Adipose tissue (tissue), 3 donors: ENCODE data around the gene PID1. TPM values are rescaled to one million over a fixed set of nuclear protein-coding genes. Genes with fewer than 3 reads are reported as not detected.

ENCODE experiments used
- H3K27ac ChIP-seq: one replicate; pipeline ENCODE4 v1.5.1; 2013; ENCODE audit warnings: low read depth, low read length
- WGBS, 3 donors: extraction: QIAGEN DNeasy Blood & Tissue Kit; methylation state at CpG; one replicate each; pipeline ENCODE4 v1.1.7; 2013; 5-methylcytosine and 5-hydroxymethylcytosine counted together
- polyA plus RNA-seq, 3 donors: library from polyadenylated mRNA; stranded (reverse); fragments of 200-250 nt; gene quantifications; one replicate each; pipeline ENCODE4 v1.2.3, GENCODE V29; 2013
- donor health status: healthy with polysubstance abuse.
- donor health status: Bipolar disorder and iron deficiency.
- donor health status: healthy.

Gene PID1
- polyA plus RNA-seq, 3 donors: 5.8 to 109 (median 17.0) TPM

DNA sequence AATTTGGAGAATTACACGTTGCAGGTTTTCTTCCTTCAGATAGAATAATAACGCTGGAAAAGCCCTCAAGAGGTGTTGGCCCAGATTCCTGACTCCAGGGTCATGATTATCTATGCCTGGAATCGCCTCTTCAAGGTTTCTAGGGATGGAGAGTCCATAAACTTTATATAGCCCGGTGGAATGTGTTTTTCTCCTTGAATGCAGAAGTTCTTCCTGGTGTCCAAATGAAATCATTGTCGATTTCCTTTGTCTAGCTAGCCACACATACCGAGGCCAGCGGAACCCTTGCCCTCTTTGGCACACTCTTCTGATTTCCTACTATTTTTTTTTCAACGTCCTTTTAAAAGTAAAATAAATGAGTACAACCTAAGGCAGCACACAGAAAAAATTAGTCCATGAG lies 117.8 kb downstream of the PID1 start:
- WGBS, 3 donors: 59 to 73% (median 64%) methylated on average over 8 of the region's 8 CpGs

DNA sequence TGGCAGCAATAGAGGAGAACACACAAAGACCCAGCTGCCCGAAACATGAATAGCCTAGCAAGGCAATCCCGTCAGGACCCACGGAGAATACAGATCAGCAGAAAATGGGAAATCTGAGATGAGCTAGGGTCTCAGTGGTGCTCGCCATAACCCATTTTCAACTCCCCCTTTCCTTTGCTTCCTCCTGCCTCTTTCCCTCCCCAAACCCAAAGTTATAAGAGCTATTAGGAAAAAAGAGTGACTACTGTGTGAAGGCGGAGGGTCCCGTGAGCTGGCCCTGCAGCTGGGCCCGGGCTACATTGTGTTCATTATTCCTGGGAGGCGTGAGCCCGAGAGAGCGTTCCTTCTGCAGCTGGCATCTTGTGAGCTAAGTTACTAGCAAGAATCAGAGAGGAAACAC lies 118.4 kb downstream of the PID1 start:
- WGBS, 3 donors: 86 to 93% (median 89%) methylated on average over 10 of the region's 10 CpGs
- no peak overlapping the region for H3K27ac ChIP-seq

More for the DNA sequence above, 117.8 kb downstream of the PID1 start:
- H3K27ac ChIP-seq: no peak overlapping the region

DNA sequence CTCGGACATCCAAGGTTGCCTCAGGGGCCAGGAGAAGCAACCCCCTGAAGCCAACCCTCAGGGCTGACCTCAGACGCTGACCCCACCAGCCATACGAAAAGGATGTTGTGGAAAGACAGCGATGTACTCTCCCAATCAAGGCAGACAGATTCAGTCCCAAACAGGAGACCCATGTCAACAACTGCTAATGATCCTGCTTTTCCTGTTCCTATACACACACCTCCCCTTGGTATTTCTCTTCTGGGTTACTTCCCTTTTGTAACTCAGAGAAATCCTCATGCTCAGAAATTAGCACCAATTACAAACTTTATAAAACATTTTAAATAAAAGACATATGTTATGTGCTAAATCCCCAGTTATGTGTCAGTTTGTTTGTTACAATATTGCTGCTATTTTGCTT lies 120.8 kb downstream of the PID1 start:
- WGBS, 3 donors: 48 to 58% (median 51%) methylated on average over 4 of the region's 4 CpGs
- H3K27ac ChIP-seq: no peak overlapping the region

DNA sequence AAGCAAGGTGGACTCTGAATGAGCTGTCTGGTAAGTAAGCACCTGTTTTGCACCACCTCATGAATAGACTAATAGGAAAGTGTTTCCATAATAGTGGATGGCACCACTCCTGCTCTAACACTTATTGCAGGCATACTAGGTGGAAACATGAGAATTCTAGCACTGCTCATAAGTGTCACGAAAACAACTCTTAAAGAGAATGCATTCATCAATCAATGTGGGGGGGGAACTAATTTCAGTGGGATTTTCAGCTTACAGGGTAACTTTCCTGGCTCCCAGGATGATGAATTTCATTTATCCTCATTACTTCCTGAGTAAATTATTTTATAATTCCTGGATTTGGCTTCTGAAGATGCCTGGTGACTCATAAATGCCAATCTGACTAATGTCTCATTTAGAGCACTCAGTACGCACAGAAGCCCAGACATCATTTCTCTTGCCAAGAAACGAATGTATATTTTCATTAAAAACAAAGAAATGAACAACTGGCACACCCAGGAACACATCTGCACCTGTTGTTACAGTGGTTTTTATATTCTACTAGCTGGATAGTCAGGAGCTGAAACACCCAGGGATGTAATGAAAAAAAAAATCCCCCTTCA lies 129.6 kb downstream of the PID1 start:
- WGBS, 3 donors: 47 to 63% (median 57%) methylated on average over 3 of the region's 3 CpGs
- H3K27ac ChIP-seq: no peak overlapping the region

DNA sequence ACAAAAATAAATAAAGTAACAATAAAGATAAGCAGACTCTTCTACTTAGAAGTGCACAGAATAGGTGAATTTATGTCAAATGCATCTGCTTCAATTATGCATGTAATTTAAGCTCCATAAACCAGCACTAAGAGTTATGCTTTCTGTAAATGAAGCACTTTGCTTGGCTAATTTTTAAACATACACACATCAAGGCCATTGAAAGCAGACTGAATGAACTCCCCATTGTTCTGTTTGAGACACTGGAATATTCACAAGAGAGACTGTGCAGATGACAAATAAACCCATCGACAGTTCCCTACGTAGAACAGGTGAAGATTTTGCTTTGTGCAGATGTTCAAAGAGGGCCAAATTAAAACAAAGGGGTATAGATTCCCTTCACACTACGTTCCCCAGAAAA lies 133.4 kb downstream of the PID1 start:
- 30 to 69% (median 68%) methylated on average over 3 of the region's 3 CpGs for WGBS, 3 donors
- no peak overlapping the region for H3K27ac ChIP-seq

DNA sequence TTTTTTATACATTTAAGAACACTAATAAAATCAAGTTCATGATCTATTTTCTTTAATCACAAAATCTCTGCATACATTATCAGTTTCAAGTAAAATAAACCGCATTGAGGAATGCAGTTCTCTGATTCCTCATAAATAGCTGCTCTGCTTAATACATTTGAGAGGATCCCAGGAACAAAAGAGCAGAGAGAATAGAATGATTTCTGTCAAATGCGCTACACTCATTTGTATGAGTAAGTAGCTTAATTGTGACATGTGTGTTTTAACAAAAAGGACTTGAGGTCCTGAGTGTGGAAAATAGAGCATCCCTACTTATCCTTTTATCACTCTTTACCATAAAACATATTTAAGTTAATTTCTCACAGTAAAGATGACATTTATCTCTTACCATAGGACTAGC lies 134.0 kb downstream of the PID1 start:
- 77 to 92% (median 86%) methylated on average over 2 of the region's 2 CpGs for WGBS, 3 donors
- no peak overlapping the region for H3K27ac ChIP-seq

DNA sequence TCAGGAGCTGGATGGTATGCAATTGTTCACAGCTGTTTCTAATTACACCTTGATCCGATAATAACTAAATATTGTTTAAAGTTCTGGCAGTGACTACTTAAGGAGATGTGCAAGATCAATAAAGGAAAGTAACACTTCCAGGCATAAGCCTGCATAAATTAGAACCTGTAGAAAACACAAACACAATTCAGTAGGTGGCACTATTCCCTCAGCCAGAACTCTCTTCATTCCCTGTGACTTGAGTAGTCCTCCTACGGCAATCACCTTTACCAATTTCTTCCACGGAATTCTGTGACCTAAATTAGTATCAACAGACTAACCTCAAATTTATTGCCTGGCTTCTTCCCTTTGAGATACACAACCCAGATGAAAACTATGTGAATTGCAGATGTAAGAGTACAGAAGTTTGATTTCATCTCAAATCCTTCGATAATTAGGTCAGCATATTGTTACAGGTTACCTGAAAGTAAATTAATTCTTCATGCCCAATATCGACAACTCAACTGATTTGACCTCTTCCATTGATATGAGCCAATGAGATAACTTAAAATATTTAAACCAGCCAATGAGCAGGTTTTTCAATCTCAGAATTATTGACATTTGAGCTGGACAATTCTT lies 137.8 kb downstream of the PID1 start:
- 41 to 56% (median 55%) methylated on average over 5 of the region's 5 CpGs for WGBS, 3 donors

DNA sequence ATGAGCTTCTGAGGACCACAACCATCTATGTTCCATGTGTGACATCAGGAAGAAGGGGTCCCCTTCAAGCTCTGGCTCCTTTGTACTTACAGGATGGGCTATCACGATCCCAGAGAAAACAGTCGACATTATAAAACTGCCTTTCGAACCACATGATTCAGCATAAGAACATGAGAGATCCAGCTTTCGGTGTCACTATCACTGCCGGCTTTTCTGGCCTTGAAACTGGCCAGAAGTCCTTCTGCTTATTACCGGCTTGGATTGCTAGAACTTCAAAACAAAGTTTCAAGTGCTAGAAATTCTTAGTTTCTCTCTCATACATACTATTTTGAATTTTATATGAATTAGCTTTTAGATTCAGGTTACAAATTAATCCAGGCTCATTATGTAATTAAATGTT lies 138.9 kb downstream of the PID1 start:
- WGBS, 3 donors: 58 to 78% (median 69%) methylated on average over 6 of the region's 6 CpGs
- H3K27ac ChIP-seq: no peak overlapping the region

More for the DNA sequence above, 137.8 kb downstream of the PID1 start:
- no peak overlapping the region for H3K27ac ChIP-seq

DNA sequence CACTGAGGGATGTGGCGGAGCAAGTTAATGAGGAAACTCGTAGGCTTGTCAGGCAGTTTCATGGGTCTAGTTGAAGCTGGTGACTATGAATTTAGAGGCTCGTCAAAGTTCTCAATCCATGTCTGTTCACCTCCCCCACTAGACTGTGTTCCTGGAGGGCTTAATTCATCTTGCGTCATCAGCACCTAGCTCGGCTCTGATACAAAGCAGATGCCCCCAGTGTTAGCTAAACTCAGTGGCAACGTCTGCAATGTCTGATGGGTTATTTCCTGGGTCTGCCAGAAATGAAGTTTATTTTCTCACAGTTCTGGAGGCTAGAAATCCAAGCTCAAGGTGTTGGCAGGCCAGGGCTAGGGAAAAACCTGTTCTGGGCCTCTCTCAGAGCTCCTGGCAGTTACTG lies 140.6 kb downstream of the PID1 start:
- 27 to 51% (median 44%) methylated on average over 6 of the region's 6 CpGs for WGBS, 3 donors
- peak overlapping the region; percentile 36 for H3K27ac ChIP-seq

DNA sequence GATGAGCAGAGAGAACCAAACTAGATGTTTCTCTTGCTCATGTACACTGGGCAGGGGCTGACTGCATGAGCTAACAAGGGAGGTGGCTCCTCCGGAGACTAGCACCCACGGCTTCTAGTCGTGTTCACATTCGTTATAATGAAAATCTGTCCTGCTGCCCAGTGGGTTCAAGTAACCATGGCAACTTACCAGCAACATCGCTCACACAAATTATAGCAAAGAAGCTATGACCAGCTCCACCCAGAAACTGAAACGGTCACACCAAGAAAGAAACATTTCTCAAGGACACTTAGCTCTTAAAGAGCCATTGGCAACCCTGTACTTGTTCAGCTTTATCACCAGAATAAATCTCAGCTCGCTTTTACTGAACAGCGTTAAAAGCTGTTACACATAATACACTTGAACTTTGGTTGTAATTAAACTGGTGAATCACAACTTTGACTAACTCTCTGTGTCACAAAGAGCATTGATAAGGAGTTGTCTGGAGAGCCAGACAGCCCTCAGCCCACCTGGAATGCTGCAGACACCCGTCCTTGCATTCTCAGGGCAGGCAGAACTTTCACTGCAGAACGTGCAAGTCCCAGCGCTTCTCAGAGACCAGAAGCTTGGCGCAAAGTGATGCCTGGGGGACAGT lies 141.2 kb downstream of the PID1 start:
- 36 to 49% (median 41%) methylated on average over 12 of the region's 12 CpGs for WGBS, 3 donors

DNA sequence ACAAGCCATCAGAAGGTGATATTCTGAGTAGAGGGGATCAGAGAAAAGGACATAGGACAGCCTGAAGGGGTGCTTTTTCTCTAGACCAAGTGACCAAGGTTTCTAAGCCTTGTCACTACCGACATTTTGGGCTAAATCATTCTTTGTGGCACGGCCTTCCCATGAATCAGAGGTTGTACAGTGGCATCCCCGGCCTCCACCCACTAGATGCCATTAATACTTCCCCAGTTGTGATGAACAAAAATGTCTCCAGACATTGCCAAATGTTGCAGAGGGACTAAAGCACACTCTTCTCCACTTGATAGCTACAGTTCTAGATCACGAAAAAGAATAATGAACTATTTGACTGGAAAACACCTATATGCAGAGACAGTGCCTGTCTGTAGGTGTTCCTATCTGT lies 143.6 kb downstream of the PID1 start:
- 69 to 73% (median 72%) methylated on average over 4 of the region's 4 CpGs for WGBS, 3 donors
- no peak overlapping the region for H3K27ac ChIP-seq

More for the DNA sequence above, 141.2 kb downstream of the PID1 start:
- no peak overlapping the region for H3K27ac ChIP-seq

DNA sequence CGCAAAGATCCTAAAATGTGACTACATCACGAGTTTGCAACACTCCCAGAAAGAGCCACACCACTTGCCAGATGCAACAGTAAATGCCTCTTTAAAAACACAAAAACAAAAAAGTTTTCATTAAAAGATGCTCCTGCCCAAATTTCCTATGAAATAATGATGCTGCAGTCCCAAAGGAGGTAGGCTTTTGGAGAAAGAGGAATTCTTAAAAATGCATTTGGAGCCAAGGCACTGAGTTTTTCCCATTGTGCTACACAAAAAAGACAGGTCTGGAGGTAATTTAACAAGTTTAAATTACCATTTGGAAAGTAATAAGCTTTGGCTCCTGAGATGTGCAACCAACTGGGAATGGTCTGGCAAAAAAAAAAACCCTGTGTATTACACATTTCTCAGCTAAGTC lies 145.0 kb downstream of the PID1 start:
- no peak overlapping the region for H3K27ac ChIP-seq
- 50 to 69% (median 64%) methylated on average over 2 of the region's 2 CpGs for WGBS, 3 donors

DNA sequence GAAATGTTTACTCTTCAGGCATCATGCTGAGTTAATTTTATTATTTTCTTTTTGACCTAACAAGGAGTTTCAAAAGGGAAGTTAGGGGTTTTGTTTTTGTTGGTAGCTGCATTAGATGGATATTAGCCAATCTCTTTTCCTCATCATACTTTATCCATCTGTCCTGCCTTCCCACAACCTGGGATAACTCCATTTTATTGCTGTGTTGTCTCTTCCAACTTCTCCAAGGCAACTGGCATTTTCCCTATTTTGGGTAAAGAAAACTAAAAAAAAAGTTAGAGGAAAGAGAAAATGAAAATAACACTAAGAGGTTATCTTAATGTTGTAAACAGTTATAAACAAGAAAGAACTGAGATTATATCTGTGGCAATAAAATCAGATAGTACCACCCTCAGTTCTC lies 147.0 kb downstream of the PID1 start:
- H3K27ac ChIP-seq: no peak overlapping the region

DNA sequence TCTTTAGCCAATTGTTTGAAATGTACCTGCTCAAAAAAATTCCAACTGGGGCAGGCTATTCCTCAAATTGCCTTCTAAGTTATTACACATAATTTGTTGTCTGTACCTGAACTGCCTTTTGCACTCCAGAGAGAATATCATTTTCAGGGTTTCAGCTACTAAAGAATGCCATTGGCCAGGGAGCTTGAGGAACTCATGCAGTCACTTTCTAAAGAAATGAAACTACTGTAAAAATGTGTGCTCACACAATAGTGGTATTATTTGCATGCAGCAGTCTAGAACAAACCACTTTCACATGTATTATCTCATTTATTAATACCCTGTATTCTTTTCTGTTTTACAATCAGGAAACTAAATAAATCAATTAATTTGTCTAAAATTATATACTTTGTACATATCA lies 152.2 kb downstream of the PID1 start:
- no peak overlapping the region for H3K27ac ChIP-seq

DNA sequence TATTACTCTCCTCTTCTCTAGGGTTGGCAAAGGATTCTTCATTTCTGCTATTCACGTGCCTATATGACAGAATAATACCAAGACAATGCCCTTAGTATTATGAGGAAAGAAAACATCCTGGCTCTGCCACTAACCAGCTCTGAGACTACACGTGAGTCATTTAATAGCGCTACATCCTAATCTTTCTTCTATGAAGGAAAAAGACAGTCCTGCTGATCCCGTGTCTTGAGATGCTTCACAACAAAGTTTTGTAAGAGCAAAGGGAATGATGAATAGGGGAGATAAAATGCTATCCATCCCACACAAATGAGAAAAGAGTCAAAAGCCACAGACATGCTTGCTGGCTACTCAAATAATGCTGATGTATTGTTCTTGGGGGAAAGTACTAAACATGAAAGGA lies 152.8 kb downstream of the PID1 start:
- no peak overlapping the region for H3K27ac ChIP-seq
- WGBS, 3 donors: 53 to 62% (median 57%) methylated on average over 4 of the region's 4 CpGs

DNA sequence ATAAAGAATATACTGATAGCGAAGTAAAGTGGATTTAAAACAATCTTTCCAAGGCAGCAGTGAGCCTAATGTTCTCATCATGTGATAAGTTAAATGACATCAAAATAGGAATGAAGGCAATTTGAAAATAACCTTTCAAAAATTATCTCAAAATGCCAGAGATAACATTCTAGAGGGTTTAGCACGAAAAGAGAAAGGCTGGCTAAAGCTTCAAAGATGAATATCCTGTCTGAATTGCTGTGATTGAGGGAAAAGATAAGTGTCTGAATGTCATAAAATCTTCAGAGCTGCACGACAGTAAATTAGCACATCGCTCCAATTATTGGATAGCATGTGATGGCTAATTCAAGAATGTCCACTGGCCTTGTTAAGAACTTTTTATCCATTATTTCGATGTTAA lies 159.3 kb downstream of the PID1 start:
- H3K27ac ChIP-seq: no peak overlapping the region
- WGBS, 3 donors: 68 to 79% (median 73%) methylated on average over 5 of the region's 5 CpGs

DNA sequence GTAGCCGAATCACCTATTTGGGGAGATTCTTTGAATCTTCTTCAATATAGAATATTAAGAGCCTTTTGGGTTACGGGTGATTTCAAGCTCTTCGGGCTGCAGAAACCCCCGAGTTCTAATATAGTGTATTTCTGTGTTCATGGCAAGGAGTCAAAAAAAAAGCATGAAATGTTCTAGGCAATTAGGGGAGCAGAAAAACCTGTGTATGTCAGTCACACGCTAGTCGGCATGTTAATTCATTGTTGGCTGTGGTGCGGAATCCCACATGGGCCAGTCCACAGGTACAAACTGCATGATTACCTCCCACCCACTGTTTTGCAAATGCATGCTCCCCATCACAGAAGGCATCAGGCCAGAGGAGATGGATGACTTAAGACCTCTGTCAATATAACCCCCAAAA lies 161.9 kb downstream of the PID1 start:
- no peak overlapping the region for H3K27ac ChIP-seq
- 83 to 94% (median 91%) methylated on average over 7 of the region's 7 CpGs for WGBS, 3 donors

DNA sequence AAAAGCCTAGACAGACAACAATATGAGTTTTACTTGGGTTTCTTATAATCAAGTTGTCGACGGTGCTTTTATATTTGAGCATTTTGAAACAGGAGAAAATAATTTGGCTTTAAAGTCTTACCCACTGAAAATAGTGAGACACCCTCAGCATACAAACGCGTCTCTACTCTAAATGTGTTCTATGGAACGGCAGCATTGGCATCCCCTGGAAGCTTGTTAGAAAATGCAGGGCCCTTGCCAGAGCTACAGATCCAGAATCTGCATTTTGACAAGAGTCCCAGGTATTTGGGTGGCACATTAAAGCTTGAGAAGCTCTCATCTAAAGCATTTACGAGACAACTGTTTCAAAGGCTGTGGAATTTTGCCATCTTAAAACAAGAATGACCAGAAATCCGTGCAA lies 163.5 kb downstream of the PID1 start:
- H3K27ac ChIP-seq: no peak overlapping the region
- 82 to 89% (median 88%) methylated on average over 7 of the region's 7 CpGs for WGBS, 3 donors

DNA sequence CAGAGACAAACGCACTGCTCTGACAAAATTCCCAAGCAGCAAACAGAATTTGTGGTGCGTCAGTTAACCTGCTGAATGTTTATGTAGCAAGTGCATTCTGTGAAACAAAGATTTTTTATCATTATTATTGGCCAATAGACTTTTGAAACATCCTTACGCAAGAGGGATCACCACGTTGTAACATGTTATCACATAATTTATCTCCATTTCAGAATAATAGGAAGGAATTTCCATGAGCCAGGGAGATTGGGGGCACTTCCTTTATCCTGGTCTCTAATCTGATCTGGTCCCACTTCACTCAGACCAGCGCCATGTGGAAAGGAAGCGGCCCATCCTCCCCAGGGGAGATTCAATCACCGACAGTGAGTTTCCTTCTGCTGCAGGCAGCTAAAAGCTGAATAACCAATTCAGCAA lies 166.1 kb downstream of the PID1 start:
- no peak overlapping the region for H3K27ac ChIP-seq
- 41 to 71% (median 41%) methylated on average over 7 of the region's 7 CpGs for WGBS, 3 donors

DNA sequence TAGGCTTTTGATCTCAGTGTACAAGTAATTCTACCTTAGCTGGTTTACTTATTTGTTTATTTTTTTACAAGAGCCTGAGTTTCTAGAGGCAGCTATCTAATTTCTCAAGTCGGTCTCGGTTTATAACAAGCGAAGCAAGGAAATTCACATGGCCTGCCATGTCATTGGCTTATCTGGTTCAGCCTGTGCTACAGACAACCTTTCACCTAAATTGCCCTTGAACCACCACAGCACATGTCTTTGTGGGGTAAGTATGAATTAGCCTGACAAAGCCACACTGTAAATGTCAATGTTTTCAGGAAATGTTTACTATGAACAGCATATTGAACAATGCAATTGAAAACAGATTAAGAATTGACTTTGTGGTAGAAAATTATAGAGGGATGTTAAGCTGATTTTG lies 167.1 kb downstream of the PID1 start:
- WGBS, 3 donors: 83 to 96% (median 94%) methylated on average over 3 of the region's 3 CpGs
- no peak overlapping the region for H3K27ac ChIP-seq
